GM19455 (cell line): ENCODE measurements around the gene USP17L10.
"Not testable (repeated sequence)": the region's sequence is repeated elsewhere in the genome, so short reads cannot be mapped to it uniquely, and the experiment has no call there.

Experiments
- ATAC-seq: cut with Tn5 transposase; IDR thresholded peaks from one replicate; pipeline ENCODE4 v1.9.1; 2021; ENCODE audit not compliant: unreplicated experiment

The USP17L10 gene, protein sequence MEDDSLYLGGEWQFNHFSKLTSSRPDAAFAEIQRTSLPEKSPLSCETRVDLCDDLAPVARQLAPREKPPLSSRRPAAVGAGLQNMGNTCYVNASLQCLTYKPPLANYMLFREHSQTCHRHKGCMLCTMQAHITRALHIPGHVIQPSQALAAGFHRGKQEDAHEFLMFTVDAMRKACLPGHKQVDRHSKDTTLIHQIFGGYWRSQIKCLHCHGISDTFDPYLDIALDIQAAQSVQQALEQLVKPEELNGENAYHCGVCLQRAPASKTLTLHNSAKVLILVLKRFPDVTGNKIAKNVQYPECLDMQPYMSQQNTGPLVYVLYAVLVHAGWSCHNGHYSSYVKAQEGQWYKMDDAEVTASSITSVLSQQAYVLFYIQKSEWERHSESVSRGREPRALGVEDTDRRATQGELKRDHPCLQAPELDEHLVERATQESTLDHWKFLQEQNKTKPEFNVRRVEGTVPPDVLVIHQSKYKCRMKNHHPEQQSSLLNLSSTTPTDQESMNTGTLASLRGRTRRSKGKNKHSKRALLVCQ

DNA sequence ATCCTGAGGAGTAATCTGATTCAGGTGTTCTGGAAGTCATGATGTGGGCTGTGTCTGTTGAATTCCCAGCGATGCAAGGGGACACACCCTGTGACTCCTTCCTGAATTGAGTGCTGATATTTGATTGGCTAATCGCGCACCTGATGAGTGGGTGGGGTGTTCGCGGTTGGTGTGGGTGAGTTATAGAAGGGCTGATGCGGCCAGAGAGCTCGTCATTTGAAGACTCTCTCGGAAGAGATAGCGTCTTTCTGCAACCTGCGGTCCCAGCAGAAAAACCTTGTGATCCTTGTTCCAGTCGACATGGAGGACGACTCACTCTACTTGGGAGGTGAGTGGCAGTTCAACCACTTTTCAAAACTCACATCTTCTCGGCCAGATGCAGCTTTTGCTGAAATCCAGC, at the start of gene USP17L10:
USP17L10 (plus strand) TSS at position 301 of the 400 bp plus-strand sequence; CDS start at position 301, 0 bp downstream.
- ATAC-seq = not testable (repeated sequence)

DNA sequence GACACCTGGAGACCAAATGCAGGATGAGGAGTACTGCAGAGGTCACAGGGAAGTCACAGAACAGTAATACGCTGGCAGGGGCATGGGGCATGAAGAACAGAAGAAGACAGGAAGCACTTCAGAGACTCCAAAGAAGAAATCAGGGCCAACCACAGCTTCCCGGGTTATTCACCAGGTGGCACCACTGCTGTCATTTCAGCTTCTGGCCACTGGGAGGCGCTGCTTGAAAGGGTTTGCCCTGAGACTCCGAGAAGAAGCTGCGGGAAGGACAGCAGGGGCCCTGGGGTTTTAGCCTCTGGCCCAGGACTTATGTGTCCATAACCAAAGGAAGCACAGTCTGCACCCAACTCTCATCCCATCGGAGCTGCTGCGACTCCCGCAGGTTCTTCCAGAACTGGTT, 44.5 kb upstream of the USP17L10 start:
- not testable (repeated sequence) for ATAC-seq

DNA sequence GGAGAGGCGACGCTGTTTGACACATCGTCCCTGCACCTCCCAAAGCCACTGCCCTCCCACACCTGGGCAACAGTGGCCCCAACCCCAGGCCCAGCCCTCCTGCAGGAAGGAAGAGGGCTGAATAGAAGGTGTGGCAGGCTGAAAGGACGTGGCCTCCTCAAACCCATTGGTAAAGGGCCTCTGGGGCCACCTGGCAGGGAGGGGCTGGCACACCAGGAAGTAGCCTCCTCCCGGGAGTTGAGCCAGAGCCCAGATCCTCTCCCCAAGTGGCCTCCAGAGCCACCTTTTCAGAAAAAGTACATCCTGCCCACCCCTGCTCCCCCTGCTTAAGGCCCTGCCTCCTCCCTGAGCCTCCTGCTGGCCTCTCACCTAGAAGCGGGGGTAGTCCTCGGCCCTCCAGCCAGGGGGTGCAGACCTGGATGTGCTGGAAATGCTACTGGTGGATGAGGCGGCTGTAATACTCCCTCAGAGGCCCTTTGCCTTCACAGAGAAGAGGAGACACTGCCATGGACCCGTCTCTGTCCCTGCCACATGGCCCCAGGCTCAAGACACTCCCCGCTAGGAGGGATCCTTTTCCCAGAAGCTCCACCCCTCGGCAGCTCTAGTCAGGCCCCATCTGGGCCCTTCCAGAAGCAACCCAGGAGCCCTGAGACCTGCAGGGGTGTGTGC, 40.5 kb upstream of the USP17L10 start, which contains the start of gene FAM90A26:
FAM90A26 (plus strand) TSS at position 619 of the 669 bp plus-strand sequence. CDS start 2,764 bp downstream, outside the sequence.
- not testable (repeated sequence) for ATAC-seq

DNA sequence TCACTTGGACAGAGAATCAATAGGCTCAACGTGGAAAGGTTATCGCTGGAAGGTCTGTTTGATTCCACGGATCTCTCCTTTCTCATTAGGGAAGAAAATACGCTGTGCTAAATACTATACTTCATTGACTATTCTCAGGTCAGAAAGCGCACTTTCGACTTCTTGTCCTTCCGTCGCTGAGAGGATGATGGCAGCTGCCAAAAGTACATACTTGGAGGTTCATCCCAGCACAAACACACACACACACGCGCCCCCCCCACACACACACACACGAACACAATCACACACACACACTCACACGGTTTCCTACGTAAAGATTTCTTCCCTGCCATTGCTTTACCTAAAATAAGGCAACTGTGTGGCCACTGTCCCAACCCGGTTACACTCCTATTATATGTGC, 4.2 kb downstream of the USP17L10 start:
- ATAC-seq = not testable (repeated sequence)

DNA sequence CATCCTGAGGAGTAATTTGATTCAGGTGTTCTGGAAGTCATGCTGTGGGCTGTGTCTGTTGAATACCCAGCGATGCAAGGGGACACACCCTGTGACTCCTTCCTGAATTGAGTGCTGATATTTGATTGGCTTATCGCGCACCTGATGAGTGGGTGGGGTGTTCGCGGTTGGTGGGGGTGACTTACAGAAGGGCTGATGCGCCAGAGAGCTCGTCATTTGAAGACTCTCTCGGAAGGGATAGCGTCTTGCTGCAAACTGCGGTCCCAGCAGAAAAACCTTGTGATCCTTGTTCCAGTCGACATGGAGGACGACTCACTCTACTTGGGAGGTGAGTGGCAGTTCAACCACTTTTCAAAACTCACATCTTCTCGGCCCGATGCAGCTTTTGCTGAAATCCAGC, 4.6 kb downstream of the USP17L10 start, which contains the start of gene USP17L11:
USP17L11 (plus strand) TSS at position 301 of the 400 bp plus-strand sequence; CDS start at position 301, 0 bp downstream.
- ATAC-seq = not testable (repeated sequence)

DNA sequence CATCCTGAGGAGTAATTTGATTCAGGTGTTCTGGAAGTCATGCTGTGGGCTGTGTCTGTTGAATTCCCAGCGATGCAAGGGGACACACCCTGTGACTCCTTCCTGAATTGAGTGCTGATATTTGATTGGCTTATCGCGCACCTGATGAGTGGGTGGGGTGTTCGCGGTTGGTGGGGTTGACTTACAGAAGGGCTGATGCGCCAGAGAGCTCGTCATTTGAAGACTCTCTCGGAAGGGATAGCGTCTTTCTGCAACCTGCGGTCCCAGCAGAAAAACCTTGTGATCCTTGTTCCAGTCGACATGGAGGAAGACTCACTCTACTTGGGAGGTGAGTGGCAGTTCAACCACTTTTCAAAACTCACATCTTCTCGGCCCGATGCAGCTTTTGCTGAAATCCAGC, 9.4 kb downstream of the USP17L10 start, which contains the start of gene USP17L12:
USP17L12 (plus strand) TSS at position 301 of the 400 bp plus-strand sequence; CDS start at position 301, 0 bp downstream.
- not testable (repeated sequence) for ATAC-seq

DNA sequence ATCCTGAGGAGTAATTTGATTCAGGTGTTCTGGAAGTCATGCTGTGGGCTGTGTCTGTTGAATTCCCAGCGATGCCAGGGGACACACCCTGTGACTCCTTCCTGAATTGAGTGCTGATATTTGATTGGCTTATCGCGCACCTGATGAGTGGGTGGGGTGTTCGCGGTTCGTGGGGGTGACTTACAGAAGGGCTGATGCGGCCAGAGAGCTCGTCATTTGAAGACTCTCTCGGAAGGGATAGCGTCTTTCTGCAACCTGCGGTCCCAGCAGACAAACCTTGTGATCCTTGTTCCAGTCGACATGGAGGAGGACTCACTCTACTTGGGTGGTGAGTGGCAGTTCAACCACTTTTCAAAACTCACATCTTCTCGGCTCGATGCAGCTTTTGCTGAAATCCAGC, 14.1 kb downstream of the USP17L10 start, which contains the start of gene USP17L13:
USP17L13 (plus strand) TSS at position 301 of the 400 bp plus-strand sequence; CDS start at position 301, 0 bp downstream.
- ATAC-seq = not testable (repeated sequence)

DNA sequence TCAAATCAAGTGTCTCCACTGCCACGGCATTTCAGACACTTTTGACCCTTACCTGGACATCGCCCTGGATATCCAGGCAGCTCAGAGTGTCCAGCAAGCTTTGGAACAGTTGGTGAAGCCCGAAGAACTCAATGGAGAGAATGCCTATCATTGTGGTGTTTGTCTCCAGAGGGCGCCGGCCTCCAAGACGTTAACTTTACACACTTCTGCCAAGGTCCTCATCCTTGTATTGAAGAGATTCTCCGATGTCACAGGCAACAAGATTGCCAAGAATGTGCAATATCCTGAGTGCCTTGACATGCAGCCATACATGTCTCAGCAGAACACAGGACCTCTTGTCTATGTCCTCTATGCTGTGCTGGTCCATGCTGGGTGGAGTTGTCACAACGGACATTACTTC, 19.8 kb downstream of the USP17L10 start:
- not testable (repeated sequence) for ATAC-seq

DNA sequence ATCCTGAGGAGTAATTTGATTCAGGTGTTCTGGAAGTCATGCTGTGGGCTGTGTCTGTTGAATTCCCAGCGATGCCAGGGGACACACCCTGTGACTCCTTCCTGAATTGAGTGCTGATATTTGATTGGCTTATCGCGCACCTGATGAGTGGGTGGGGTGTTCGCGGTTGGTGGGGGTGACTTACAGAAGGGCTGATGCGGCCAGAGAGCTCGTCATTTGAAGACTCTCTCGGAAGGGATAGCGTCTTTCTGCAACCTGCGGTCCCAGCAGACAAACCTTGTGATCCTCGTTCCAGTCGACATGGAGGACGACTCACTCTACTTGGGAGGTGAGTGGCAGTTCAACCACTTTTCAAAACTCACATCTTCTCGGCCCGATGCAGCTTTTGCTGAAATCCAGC, 23.6 kb downstream of the USP17L10 start, which contains the start of gene USP17L15:
USP17L15 (plus strand) TSS at position 301 of the 400 bp plus-strand sequence; CDS start at position 301, 0 bp downstream.
- not testable (repeated sequence) for ATAC-seq

DNA sequence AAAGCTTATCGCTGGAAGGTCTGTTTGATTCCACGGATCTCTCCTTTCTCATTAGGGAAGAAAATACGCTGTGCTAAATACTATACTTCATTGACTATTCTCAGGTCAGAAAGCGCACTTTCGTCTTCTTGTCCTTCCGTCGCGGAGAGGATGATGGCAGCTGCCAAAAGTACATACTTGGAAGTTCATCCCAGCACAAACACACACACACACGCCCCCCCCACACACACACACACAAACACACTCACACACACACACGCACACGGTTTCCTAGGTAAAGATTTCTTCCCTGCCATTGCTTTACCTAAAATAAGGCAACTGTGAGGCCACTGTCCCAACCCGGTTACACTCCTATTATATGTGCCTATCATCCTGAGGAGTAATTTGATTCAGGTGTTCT, 28.0 kb downstream of the USP17L10 start:
- not testable (repeated sequence) for ATAC-seq

DNA sequence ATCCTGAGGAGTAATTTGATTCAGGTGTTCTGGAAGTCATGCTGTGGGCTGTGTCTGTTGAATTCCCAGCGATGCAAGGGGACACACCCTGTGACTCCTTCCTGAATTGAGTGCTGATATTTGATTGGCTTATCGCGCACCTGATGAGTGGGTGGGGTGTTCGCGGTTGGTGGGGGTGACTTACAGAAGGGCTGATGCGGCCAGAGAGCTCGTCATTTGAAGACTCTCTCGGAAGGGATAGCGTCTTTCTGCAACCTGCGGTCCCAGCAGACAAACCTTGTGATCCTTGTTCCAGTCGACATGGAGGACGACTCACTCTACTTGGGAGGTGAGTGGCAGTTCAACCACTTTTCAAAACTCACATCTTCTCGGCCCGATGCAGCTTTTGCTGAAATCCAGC, 33.1 kb downstream of the USP17L10 start, which contains the start of gene USP17L17:
USP17L17 (plus strand) TSS at position 301 of the 400 bp plus-strand sequence; CDS start at position 301, 0 bp downstream.
- not testable (repeated sequence) for ATAC-seq

DNA sequence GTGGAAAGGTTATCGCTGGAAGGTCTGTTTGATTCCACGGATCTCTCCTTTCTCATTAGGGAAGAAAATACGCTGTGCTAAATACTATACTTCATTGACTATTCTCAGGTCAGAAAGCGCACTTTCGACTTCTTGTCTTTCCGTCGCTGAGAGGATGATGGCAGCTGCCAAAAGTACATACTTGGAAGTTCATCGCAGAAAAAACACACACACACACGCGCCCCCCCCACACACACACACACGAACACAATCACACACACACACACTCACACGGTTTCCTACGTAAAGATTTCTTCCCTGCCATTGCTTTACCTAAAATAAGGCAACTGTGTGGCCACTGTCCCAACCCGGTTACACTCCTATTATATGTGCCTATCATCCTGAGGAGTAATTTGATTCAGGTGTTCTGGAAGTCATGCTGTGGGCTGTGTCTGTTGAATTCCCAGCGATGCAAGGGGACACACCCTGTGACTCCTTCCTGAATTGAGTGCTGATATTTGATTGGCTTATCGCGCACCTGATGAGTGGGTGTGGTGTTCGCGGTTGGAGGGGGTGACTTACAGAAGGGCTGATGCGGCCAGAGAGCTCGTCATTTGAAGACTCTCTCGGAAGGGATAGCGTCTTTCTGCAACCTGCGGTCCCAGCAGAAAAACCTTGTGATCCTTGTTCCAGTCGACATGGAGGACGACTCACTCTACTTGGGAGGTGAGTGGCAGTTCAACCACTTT, 37.7 kb downstream of the USP17L10 start, which contains the start of gene USP17L18:
USP17L18 (plus strand) TSS at position 678 of the 728 bp plus-strand sequence; CDS start at position 678, 0 bp downstream.
- ATAC-seq = not testable (repeated sequence)

DNA sequence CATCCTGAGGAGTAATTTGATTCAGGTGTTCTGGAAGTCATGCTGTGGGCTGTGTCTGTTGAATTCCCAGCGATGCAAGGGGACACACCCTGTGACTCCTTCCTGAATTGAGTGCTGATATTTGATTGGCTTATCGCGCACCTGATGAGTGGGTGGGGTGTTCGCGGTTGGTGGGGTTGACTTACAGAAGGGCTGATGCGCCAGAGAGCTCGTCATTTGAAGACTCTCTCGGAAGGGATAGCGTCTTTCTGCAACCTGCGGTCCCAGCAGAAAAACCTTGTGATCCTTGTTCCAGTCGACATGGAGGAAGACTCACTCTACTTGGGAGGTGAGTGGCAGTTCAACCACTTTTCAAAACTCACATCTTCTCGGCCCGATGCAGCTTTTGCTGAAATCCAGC, 42.6 kb downstream of the USP17L10 start, which contains the start of gene USP17L19:
USP17L19 (plus strand) TSS at position 301 of the 400 bp plus-strand sequence; CDS start at position 301, 0 bp downstream.
- not testable (repeated sequence) for ATAC-seq

DNA sequence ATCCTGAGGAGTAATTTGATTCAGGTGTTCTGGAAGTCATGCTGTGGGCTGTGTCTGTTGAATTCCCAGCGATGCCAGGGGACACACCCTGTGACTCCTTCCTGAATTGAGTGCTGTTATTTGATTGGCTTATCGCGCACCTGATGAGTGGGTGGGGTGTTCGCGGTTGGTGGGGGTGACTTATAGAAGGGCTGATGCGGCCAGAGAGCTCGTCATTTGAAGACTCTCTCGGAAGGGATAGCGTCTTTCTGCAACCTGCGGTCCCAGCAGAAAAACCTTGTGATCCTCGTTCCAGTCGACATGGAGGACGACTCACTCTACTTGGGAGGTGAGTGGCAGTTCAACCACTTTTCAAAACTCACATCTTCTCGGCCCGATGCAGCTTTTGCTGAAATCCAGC, 47.4 kb downstream of the USP17L10 start, which contains the start of gene USP17L20:
USP17L20 (plus strand) TSS at position 301 of the 400 bp plus-strand sequence; CDS start at position 301, 0 bp downstream.
- ATAC-seq = not testable (repeated sequence)
